H1 (cell line): ENCODE measurements around the gene ZSCAN18. TPM values are rescaled to one million over a fixed set of nuclear protein-coding genes. Genes with fewer than 3 reads are reported as not detected.

Source experiments
- CTCF ChIA-PET: fragments of 300-600 bp; sonication (Branson Sonifier 250); formaldehyde crosslinking; loops from one replicate; lab custom pipeline; 2021; ENCODE audit not compliant: partially characterized antibody; lab: Charles Lee
- POLR2A ChIA-PET: fragments of 300-600 bp; sonication (Branson Sonifier 250); formaldehyde crosslinking; loops from one replicate; lab custom pipeline; 2021; ENCODE audit warnings: inconsistent platforms; ENCODE audit not compliant: partially characterized antibody; lab: Charles Lee
- DNase-seq, 2 experiments: peaks; one replicate each; pipeline versions ENCODE4 v3.0.0 to v3.0.0-alpha.2; 2010 to 2022; ENCODE audit warnings: low spot score in 2 of 2, low read depth in 1 of 2, mixed read lengths in 1 of 2
- FAIRE-seq: peaks from 2 replicates; lab custom pipeline; 2011; peaks lifted over from hg19 to GRCh38; lab: Jason Lieb, UNC
- H2AFZ ChIP-seq: 2 replicates; pipeline ENCODE4 v1.8.1; 2012; ENCODE audit warnings: low read length, inconsistent platforms
- H2AK5ac ChIP-seq: 2 replicates; pipeline ENCODE4 v1.6.1; 2013; ENCODE audit warnings: low read depth, low read length
- H2BK120ac ChIP-seq: replicated peaks from 2 replicates; pipeline ENCODE3; 2013; ENCODE audit warnings: low read depth, low read length, inconsistent platforms
- H2BK12ac ChIP-seq: 2 replicates; pipeline ENCODE4 v1.6.1; 2013; ENCODE audit warnings: low read depth, low read length
- H2BK15ac ChIP-seq: 2 replicates; pipeline ENCODE4 v1.6.1; 2013; ENCODE audit warnings: low read length
- H2BK20ac ChIP-seq: 2 replicates; pipeline ENCODE4 v1.6.1; 2013; ENCODE audit warnings: low read length
- H2BK5ac ChIP-seq: 2 replicates; pipeline ENCODE4 v1.6.1; 2013; ENCODE audit warnings: low read depth, low read length
- H3K14ac ChIP-seq: 2 replicates; pipeline ENCODE4 v1.6.1; 2013; ENCODE audit warnings: inconsistent platforms; ENCODE audit not compliant: insufficient read length
- H3K18ac ChIP-seq: 2 replicates; pipeline ENCODE4 v1.6.1; 2013; ENCODE audit warnings: low read length; ENCODE audit errors: extremely low read depth
- H3K23ac ChIP-seq: 2 replicates; pipeline ENCODE4 v1.6.1; 2013; ENCODE audit warnings: inconsistent platforms; ENCODE audit not compliant: insufficient read length
- H3K23me2 ChIP-seq: 2 replicates; pipeline ENCODE4 v1.6.1; 2013; ENCODE audit warnings: low read depth, low read length
- H3K27ac ChIP-seq: 2 replicates; pipeline ENCODE4 v1.6.1; 2011; ENCODE audit warnings: low read depth, low read length, inconsistent platforms
- H3K27me3 ChIP-seq, 4 experiments: replicated peaks in 1 of 4; 1 replicate in 1 of 4; 2 replicates in 3 of 4; pipeline versions ENCODE4 v1.6.1 to v1.8.1; 2011 to 2013; ENCODE audit warnings: low read length in 3 of 4, mild to moderate bottlenecking in 3 of 4, inconsistent platforms in 2 of 4, mixed read lengths in 2 of 4, moderate library complexity in 1 of 4; ENCODE audit not compliant: control insufficient read depth in 3 of 4, insufficient read depth in 3 of 4; ENCODE audit errors: extremely low read depth in 1 of 4
- H3K36me3 ChIP-seq, 4 experiments: 2 replicates each; pipeline versions ENCODE4 v1.6.1 to v1.8.1; 2011 to 2013; ENCODE audit warnings: mild to moderate bottlenecking in 4 of 4, low read length in 3 of 4, moderate library complexity in 2 of 4, control low read depth in 1 of 4, inconsistent platforms in 1 of 4; ENCODE audit not compliant: insufficient read depth in 4 of 4, control insufficient read depth in 2 of 4
- H3K4ac ChIP-seq: replicated peaks from 2 replicates; pipeline ENCODE3; 2013; ENCODE audit warnings: low read length, low read depth, mixed read lengths, inconsistent platforms; ENCODE audit not compliant: insufficient read length
- H3K4me1 ChIP-seq, 4 experiments: replicated peaks in 1 of 4; 1 replicate in 1 of 4; 2 replicates in 3 of 4; pipeline versions ENCODE4 v1.6.1 to v1.8.1; 2011 to 2013; ENCODE audit warnings: low read length in 3 of 4, inconsistent platforms in 2 of 4, mixed read lengths in 1 of 4; ENCODE audit not compliant: insufficient read depth in 4 of 4, control insufficient read depth in 3 of 4
- H3K4me2 ChIP-seq, 2 experiments: 2 replicates each; pipeline versions ENCODE4 v1.6.1 to v1.8.1; 2011 to 2013; ENCODE audit warnings: low read depth in 2 of 2, low read length in 2 of 2, control low read depth in 1 of 2, inconsistent platforms in 1 of 2, mild to moderate bottlenecking in 1 of 2; ENCODE audit not compliant: insufficient read depth in 1 of 2
- H3K4me3 ChIP-seq, 4 experiments: fragments of 200-600, 300-600 bp in 1 of 4; sonication (generic), shearing (Covaris generic), sonication (Bioruptor Twin) in 1 of 4; 2 replicates each; pipeline versions ENCODE4 v1.5.1 to v1.8.1; 2011 to 2016; ENCODE audit warnings: low read length in 4 of 4, low read depth in 3 of 4, control low read depth in 2 of 4, inconsistent platforms in 2 of 4, mild to moderate bottlenecking in 2 of 4, mixed read lengths in 1 of 4, moderate library complexity in 1 of 4; ENCODE audit not compliant: insufficient read depth in 2 of 4; ENCODE audit errors: extremely low read depth in 1 of 4
- H3K56ac ChIP-seq: replicated peaks from 2 replicates; pipeline ENCODE3; 2013; ENCODE audit warnings: low read depth, mild to moderate bottlenecking, mixed read lengths, low read length, inconsistent platforms; ENCODE audit not compliant: insufficient read length
- H3K79me1 ChIP-seq: 2 replicates; pipeline ENCODE4 v1.6.1; 2013; ENCODE audit warnings: low read depth, low read length, control low read depth
- H3K79me2 ChIP-seq, 2 experiments: 2 replicates each; pipeline versions ENCODE4 v1.6.1 to v1.8.1; 2012 to 2013; ENCODE audit warnings: low read length in 2 of 2, mild to moderate bottlenecking in 2 of 2, inconsistent platforms in 1 of 2; ENCODE audit not compliant: insufficient read depth in 2 of 2, control insufficient read depth in 1 of 2
- H3K9ac ChIP-seq, 4 experiments: replicated peaks in 1 of 4; 1 replicate in 1 of 4; 2 replicates in 3 of 4; pipeline versions ENCODE4 v1.6.1 to v1.8.1; 2011 to 2013; ENCODE audit warnings: low read depth in 3 of 4, low read length in 3 of 4, control low read depth in 2 of 4, mild to moderate bottlenecking in 2 of 4, moderate library complexity in 2 of 4, inconsistent platforms in 1 of 4; ENCODE audit errors: extremely low read depth in 1 of 4
- H3K9me3 ChIP-seq, 2 experiments: 2 replicates each; pipeline versions ENCODE4 v1.6.1 to v1.8.1; 2012 to 2013; ENCODE audit warnings: mild to moderate bottlenecking in 2 of 2, moderate library complexity in 2 of 2, control low read depth in 1 of 2, inconsistent platforms in 1 of 2, low read depth in 1 of 2, low read length in 1 of 2, mixed read lengths in 1 of 2; ENCODE audit not compliant: insufficient read depth in 2 of 2
- H4K20me1 ChIP-seq, 2 experiments: replicated peaks in 1 of 2; 2 replicates each; pipeline versions ENCODE3 to v1.8.1; 2011 to 2013; ENCODE audit warnings: inconsistent platforms in 2 of 2, low read length in 2 of 2, mild to moderate bottlenecking in 1 of 2; ENCODE audit not compliant: insufficient read depth in 2 of 2, control insufficient read depth in 1 of 2
- H4K5ac ChIP-seq: 2 replicates; pipeline ENCODE4 v1.6.1; 2013; ENCODE audit warnings: low read length, low read depth, mixed read lengths, inconsistent platforms; ENCODE audit not compliant: insufficient read length
- H4K8ac ChIP-seq: 2 replicates; pipeline ENCODE4 v1.8.0; 2013; ENCODE audit warnings: mild to moderate bottlenecking, moderate library complexity, low read length, inconsistent platforms; ENCODE audit not compliant: insufficient read depth; ENCODE audit errors: extremely low read depth
- H4K91ac ChIP-seq: replicated peaks from 2 replicates; pipeline ENCODE3; 2013; ENCODE audit warnings: low read length, mixed read lengths, inconsistent platforms; ENCODE audit not compliant: insufficient read length
- BRCA1 ChIP-seq: IDR thresholded peaks from 2 replicates; pipeline ENCODE4 v1.6.1; 2012; ENCODE audit warnings: low read depth, low read length, improper control_type of control experiment
- CREB1 ChIP-seq: IDR thresholded peaks from 2 replicates; pipeline ENCODE4 v1.6.1; 2012; ENCODE audit warnings: inconsistent platforms
- CTBP2 ChIP-seq: IDR thresholded peaks from 2 replicates; pipeline ENCODE4 v1.7.0; 2011; ENCODE audit warnings: borderline replicate concordance, mild to moderate bottlenecking, moderate library complexity, mixed read lengths, low read length; ENCODE audit not compliant: insufficient read depth, insufficient read length
- EP300 ChIP-seq, 2 experiments: IDR thresholded peaks; 1 replicate in 1 of 2; 2 replicates in 1 of 2; pipeline ENCODE4 v1.6.1; 2011 to 2012; ENCODE audit warnings: low read depth in 2 of 2, low read length in 2 of 2, mild to moderate bottlenecking in 2 of 2, borderline replicate concordance in 1 of 2, inconsistent platforms in 1 of 2, moderate library complexity in 1 of 2
- POU5F1 ChIP-seq: IDR thresholded peaks from 2 replicates; pipeline ENCODE4 v1.6.1; 2011; ENCODE audit warnings: low read depth, mild to moderate bottlenecking, low read length, moderate library complexity
- RNF2 ChIP-seq: fragments of 200-900, 300-1000 bp; sonication (generic); IDR thresholded peaks from 2 replicates; pipeline ENCODE4 v1.7.1; 2016; ENCODE audit warnings: borderline replicate concordance, low read depth, mild to moderate bottlenecking, antibody characterized with exemption, low read length; ENCODE audit not compliant: poor library complexity, severe bottlenecking; ENCODE audit errors: missing control alignments
- TEAD4 ChIP-seq: IDR thresholded peaks from 2 replicates; pipeline ENCODE4 v1.6.1; 2012; ENCODE audit warnings: low read depth, low read length, inconsistent platforms, mixed read lengths
- WGBS, 2 experiments: shearing (Covaris generic) in 1 of 2; methylation state at CpG; one replicate each; pipeline versions ENCODE4 v1.1.6 to v1.1.7; 2013 to 2015; ENCODE audit warnings: low lambda C conversion rate in 2 of 2, mixed read lengths in 2 of 2, inconsistent platforms in 1 of 2, low coverage in 1 of 2, missing lambda C conversion rate in 1 of 2; ENCODE audit not compliant: insufficient replicate concordance in 2 of 2, insufficient coverage in 1 of 2, insufficient read length in 1 of 2; ENCODE audit errors: extremely low coverage in 1 of 2, missing lambda C conversion rate in 1 of 2; 5-methylcytosine and 5-hydroxymethylcytosine counted together
- polyA plus RNA-seq, 7 experiments: library from polyadenylated mRNA; depleted of rRNA in 3 of 7; stranded (reverse) in 5 of 7; unstranded in 2 of 7; fragments of >200 nt in 5 of 7; fragments of 200-250 nt in 2 of 7; gene quantifications; 1 replicate in 5 of 7; 2 replicates in 1 of 7; 4 replicates in 1 of 7; pipeline versions ENCODE4 v1.2.1 to v1.2.3, GENCODE V29; 2011 to 2013; ENCODE audit warnings: missing spikeins in 2 of 7, mixed read lengths in 2 of 7
- total RNA-seq: library from RNA; stranded (reverse); fragmentation: NEBNext Ultra II Directional; extraction: Animal tissue kit (Norgen Biotek cat#: 25700); gene quantifications from 2 replicates; pipeline ENCODE4 v1.2.1, GENCODE V29; 2021

ZSCAN18 gene
- total and polyA plus RNA-seq, 2 of the 8 experiments (the other 6 are each of a cell fraction or from before 2014, with no cell fraction given), result 37.0 to 41.4 TPM

- Histone ChIP-seq H2BK12ac (no peak overlapping the region), H2BK15ac (no peak overlapping the region), H3K23ac (no peak overlapping the region), H3K23me2 (no peaks in the 10 kb centered on the region; the same call in 1 of the 2 replicates), H3K4me1 (peaks cover 0 to 3% (median 0%) of the 10 kb centered on the region in 4 experiments; a peak in 2 of 7 replicates), H3K56ac (no peak overlapping the region), H4K5ac (no peak overlapping the region), H3K27ac (no peak overlapping the region), H3K9ac (no peak overlapping the region), H3K9me3 (peaks cover 24 to 46% of the 10 kb centered on the region in 2 experiments), H2BK120ac (no peak overlapping the region), H3K79me1 (no peaks in the 10 kb centered on the region), H4K91ac (no peak overlapping the region), H4K20me1 (no peaks in the 10 kb centered on the region), H3K4me3 (no peak overlapping the region), H2AK5ac (no peak overlapping the region), H3K36me3 (no peaks in the 10 kb centered on the region), H3K4ac (no peak overlapping the region), H3K79me2 (no peaks in the 10 kb centered on the region), H2BK5ac (no peak overlapping the region), H2BK20ac (no peak overlapping the region), H3K14ac (no peak overlapping the region), H2AFZ (no peak overlapping the region), H4K8ac (no peak overlapping the region), H3K18ac (no peak overlapping the region), H3K27me3 (peaks cover 0 to 5% (median 4%) of the 10 kb centered on the region in 4 experiments; a peak in 3 of 7 replicates), H3K4me2 (no peak overlapping the region)
- FAIRE-seq (no peak), DNase-seq (no peak)
- 98% methylated on average over 30 of the region's 42 CpGs; no CpG with 5 or more reads in 1 of the 2 experiments for WGBS, 2 experiments
- POLR2A ChIA-PET, result interaction anchor here (1.5 to 6.2 kb wide), 7 partner anchors 8 to 55 kb away, joined by 4 to 45 read pairs (median 7); partner anchors contain the start of gene ZNF135
- TF ChIP-seq BRCA1 (no peak), CREB1 (no peak), RNF2 (no peak), EP300 (IDR thresholded peaks at IDR 0.05; ENCODE audit: borderline replicate concordance in 1 of 2, low read depth in 2 of 2, low read length in 2 of 2) (no peak), TEAD4 (no peak), POU5F1 (no peak), CTBP2 (no peak)
- CTCF ChIA-PET, result interaction anchor here (0.8 to 6.7 kb wide), 10 partner anchors 11 to 110 kb away, joined by 3 to 113 read pairs (median 9); partner anchors contain the start of gene ZNF135
Observed at GRCh38 chr19:58044391-58044790, 53.6 kb downstream of the ZSCAN18 start.
